Brain pericyte (primary cell): ENCODE data around the gene ZNF667.

Experiments used
- DNase-seq: peaks from one replicate; pipeline ENCODE4 v3.0.0-alpha.2; 2012; ENCODE audit warnings: low read depth, low spot score

ZNF667 gene

DNA sequence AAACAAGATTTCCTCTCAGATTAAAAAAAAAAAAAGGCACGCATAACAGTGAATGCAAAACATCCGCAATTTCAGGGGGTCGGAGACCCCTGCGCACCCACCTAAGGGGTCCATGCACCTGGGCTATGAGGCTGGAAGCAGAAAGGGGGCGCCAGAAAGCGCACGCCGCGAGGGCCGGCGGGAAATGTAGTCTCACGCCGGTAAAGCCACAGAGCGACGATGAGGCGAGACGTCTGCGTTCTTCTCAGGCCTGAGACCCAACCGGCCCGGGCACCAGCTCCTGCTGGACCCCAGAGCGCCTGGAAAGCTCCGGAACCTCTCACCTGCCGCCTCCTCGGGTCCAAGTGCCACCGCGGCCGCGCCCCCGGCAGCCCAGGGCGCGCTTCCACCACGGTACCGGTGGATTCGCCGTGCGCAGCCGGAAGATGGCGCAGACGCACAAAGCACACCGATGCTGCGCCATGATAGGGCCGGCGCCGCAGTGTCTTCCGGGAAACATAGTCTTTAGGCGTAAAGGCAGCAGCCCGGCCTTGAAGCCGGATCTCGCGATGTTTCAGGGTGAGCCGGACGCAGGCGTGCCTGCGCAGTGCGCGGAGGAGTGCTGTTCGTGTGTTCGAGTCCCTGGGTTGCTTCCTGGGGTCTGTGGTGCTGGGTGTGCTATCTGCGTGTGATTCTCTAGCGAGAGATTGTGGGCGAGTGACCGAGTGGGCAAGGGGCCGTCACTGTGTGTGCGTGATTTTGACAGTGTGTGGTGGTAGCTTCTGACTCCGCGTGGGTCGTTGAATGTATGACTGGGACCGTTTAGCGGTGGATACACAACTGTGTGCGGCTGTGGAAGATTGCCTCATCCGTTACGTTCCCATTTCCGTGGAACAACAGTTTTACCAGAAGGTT, 83.8 kb downstream of the ZNF667 start, which contains the start of gene ZNF582:
Gene ZNF582, minus strand, starts transcription at position 416 of the 894 bp plus-strand sequence. CDS start 1,782 bp downstream, outside the sequence.
- DNase-seq = peak; percentile 82
